DOHH2 (cell line): ENCODE data around the gene ADAM10.

Experiments used
- H3F3A ChIP-seq: fragments of 200-600 bp; sonication (generic), shearing (Covaris generic); 2 replicates; pipeline ENCODE4 v1.6.0; 2016; ENCODE audit warnings: antibody characterized with exemption, mild to moderate bottlenecking; ENCODE audit not compliant: control insufficient read depth, insufficient read depth
- H3K27ac ChIP-seq: fragments of 200-600 bp; sonication (generic); 2 replicates; pipeline ENCODE4 v1.5.1; 2014; ENCODE audit warnings: low read depth, mild to moderate bottlenecking, low read length, moderate library complexity
- H3K27me3 ChIP-seq: fragments of 200-600 bp; sonication (generic); 2 replicates; pipeline ENCODE4 v1.6.1; 2014; ENCODE audit warnings: mild to moderate bottlenecking, low read length, mixed read lengths; ENCODE audit not compliant: control insufficient read depth
- H3K36me3 ChIP-seq: fragments of 200-600 bp; sonication (generic); 2 replicates; pipeline ENCODE4 v1.6.1; 2014; ENCODE audit warnings: mild to moderate bottlenecking, low read length, moderate library complexity, mixed read lengths; ENCODE audit not compliant: control insufficient read depth
- H3K4me1 ChIP-seq: fragments of 200-600 bp; sonication (generic); 2 replicates; pipeline ENCODE4 v1.6.1; 2014; ENCODE audit warnings: mild to moderate bottlenecking, low read length, mixed read lengths; ENCODE audit not compliant: control insufficient read depth
- H3K4me2 ChIP-seq: fragments of 200-600 bp; sonication (generic); 2 replicates; pipeline ENCODE4 v1.6.0; 2014; ENCODE audit warnings: mild to moderate bottlenecking, low read length, moderate library complexity
- H3K4me3 ChIP-seq: fragments of 200-600 bp; sonication (generic); 2 replicates; pipeline ENCODE4 v1.5.1; 2014; ENCODE audit warnings: mild to moderate bottlenecking, low read length, mixed read lengths
- H3K79me2 ChIP-seq: fragments of 200-600 bp; sonication (generic); 2 replicates; pipeline ENCODE4 v1.6.1; 2014; ENCODE audit warnings: mild to moderate bottlenecking, low read length, mixed read lengths; ENCODE audit not compliant: control insufficient read depth
- H3K9me2 ChIP-seq: fragments of 200-600 bp; sonication (generic); replicated peaks from 2 replicates; pipeline ENCODE4 v1.6.1; 2014; ENCODE audit warnings: mild to moderate bottlenecking, low read length, mixed read lengths; ENCODE audit not compliant: control insufficient read depth
- H3K9me3 ChIP-seq: fragments of 200-600 bp; sonication (generic); 2 replicates; pipeline ENCODE4 v1.6.1; 2014; ENCODE audit warnings: antibody characterized with exemption, low read length, mixed read lengths; ENCODE audit not compliant: control insufficient read depth, insufficient read depth
- H4K20me1 ChIP-seq: fragments of 200-600 bp; sonication (generic); 2 replicates; pipeline ENCODE4 v1.6.0; 2014; ENCODE audit warnings: low read depth, mild to moderate bottlenecking, antibody characterized with exemption, low read length, moderate library complexity; ENCODE audit not compliant: control insufficient read depth, insufficient read depth
- EZH2phosphoT487 ChIP-seq: fragments of 200-600 bp; sonication (generic); IDR thresholded peaks from 2 replicates; pipeline ENCODE4 v1.6.1; 2017; ENCODE audit warnings: borderline replicate concordance, mild to moderate bottlenecking, antibody characterized with exemption, low read length, moderate library complexity, mixed read lengths
- TF ChIP-seq, protein P1 (sequence below): fragments of 200-600 bp; sonication (generic); IDR thresholded peaks from one replicate; pipeline ENCODE4 v1.5.1; 2014; ENCODE audit warnings: antibody characterized with exemption, mild to moderate bottlenecking, low read depth, low read length; ENCODE audit not compliant: poor library complexity, severe bottlenecking

ADAM10 gene

DNA sequence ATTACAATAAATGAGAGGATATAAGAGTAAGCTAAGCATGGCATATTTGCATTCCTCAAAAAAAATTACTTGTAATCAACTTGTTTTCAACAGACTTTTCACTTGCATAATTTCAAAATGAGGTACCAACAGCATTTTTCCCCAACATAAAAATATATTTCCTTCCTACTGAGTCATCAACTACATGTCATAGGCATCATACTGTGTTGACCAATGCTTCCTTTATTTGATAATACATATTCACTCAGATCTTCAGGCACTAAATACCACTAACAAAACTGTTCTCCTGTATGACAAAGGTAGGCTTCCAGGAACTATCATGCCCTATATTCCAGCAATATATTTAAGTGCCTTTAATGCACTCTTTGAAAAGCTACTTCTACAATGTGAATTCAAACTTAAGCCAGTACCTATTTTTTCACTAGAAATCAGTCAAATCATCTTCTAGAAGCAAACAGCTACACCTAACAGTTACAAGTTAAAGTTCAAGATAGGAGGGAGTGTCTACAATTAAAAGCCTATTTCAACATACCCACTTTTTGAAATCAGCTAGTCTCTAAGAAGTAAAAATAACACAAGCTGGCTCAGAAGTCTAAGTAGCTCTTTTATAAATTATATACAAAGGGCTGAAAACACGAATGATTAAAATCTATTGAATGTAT lies 11.3 kb downstream of the ADAM10 start:
- Histone ChIP-seq H3K79me2 (peaks cover 94% of the 10 kb centered on the region), H3K4me3 (no peak overlapping the region), H3F3A (no peaks in the 10 kb centered on the region), H3K4me2 (no peak overlapping the region), H3K9me2 (no peaks in the 10 kb centered on the region), H3K27me3 (no peaks in the 10 kb centered on the region), H3K27ac (no peak overlapping the region), H3K9me3 (no peaks in the 10 kb centered on the region), H3K4me1 (peaks cover 14% of the 10 kb centered on the region), H3K36me3 (no peaks in the 10 kb centered on the region), H4K20me1 (peaks cover 27% of the 10 kb centered on the region)
- no peak for TF ChIP-seq EZH2phosphoT487
- TF ChIP-seq, protein P1, sequence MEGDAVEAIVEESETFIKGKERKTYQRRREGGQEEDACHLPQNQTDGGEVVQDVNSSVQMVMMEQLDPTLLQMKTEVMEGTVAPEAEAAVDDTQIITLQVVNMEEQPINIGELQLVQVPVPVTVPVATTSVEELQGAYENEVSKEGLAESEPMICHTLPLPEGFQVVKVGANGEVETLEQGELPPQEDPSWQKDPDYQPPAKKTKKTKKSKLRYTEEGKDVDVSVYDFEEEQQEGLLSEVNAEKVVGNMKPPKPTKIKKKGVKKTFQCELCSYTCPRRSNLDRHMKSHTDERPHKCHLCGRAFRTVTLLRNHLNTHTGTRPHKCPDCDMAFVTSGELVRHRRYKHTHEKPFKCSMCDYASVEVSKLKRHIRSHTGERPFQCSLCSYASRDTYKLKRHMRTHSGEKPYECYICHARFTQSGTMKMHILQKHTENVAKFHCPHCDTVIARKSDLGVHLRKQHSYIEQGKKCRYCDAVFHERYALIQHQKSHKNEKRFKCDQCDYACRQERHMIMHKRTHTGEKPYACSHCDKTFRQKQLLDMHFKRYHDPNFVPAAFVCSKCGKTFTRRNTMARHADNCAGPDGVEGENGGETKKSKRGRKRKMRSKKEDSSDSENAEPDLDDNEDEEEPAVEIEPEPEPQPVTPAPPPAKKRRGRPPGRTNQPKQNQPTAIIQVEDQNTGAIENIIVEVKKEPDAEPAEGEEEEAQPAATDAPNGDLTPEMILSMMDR, result no peak

DNA sequence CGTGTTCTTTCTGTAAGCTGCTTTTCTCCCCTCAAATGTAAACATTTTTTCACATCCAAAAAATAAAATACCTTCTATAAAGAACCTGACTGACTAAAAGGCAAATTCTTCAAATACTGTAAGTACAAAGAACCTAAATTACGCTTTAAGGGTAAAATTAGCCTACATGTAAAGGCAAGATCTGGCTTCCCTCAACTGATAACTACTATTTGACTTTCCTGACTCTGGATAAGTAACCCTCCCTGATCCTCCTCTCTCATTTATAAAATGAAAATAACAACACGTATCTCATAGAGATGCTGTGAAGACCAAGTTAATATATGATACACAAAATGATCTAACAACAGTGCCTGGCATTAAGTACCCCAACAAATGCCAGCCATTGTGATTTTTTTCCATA lies 12.2 kb downstream of the ADAM10 start:
- no peaks in the 10 kb centered on the region for H3K27me3 ChIP-seq
- no peak overlapping the region for H3K4me3 ChIP-seq
- H3K79me2 ChIP-seq, result peaks cover 94% of the 10 kb centered on the region
- H3K4me1 ChIP-seq, result peaks cover 14% of the 10 kb centered on the region
- H3F3A ChIP-seq, result no peaks in the 10 kb centered on the region
- no peaks in the 10 kb centered on the region for H3K36me3 ChIP-seq
- H3K27ac ChIP-seq, result no peak overlapping the region
- no peaks in the 10 kb centered on the region for H3K9me2 ChIP-seq
- no peak for TF ChIP-seq EZH2phosphoT487
- TF ChIP-seq, protein P1, result no peak
- peaks cover 27% of the 10 kb centered on the region for H4K20me1 ChIP-seq
- H3K4me2 ChIP-seq, result no peak overlapping the region
- H3K9me3 ChIP-seq, result no peaks in the 10 kb centered on the region

DNA sequence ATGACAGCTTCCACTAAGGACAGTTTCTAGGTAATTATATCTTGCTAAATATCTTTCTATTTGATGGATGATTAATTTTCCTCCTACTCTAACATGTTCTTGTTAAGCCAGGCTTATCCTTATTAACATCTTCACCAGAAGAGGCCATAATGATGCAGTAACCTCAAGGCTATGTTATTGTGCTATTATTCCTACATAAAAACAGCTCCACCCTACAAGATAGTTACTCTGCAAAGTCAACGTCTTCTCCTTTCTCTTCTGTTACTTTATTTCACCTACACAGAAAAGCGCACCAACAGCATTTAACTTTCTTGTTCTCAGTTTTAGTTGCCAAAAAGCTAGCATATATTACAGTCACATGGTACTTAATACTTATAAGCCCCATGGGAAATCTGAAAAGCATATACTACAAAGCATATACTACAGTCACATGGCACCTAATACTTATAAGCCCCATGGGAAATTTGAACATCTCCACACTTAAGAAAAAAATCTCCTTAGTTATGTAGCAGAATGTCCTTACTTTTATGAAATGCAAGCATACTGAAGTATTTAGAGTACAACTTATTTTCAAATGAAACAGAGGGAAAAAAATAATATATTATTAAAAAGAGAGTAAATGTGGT lies 13.4 kb downstream of the ADAM10 start:
- no peaks in the 10 kb centered on the region for H3F3A ChIP-seq
- peaks cover 94% of the 10 kb centered on the region for H3K79me2 ChIP-seq
- peaks cover 7% of the 10 kb centered on the region for H3K4me1 ChIP-seq
- TF ChIP-seq EZH2phosphoT487, result no peak
- TF ChIP-seq, protein P1, result no peak
- no peaks in the 10 kb centered on the region for H3K27me3 ChIP-seq
- no peak overlapping the region for H3K4me2 ChIP-seq
- H3K36me3 ChIP-seq, result no peaks in the 10 kb centered on the region
- peaks cover 19% of the 10 kb centered on the region for H4K20me1 ChIP-seq
- no peaks in the 10 kb centered on the region for H3K9me3 ChIP-seq
- H3K9me2 ChIP-seq, result no peaks in the 10 kb centered on the region
- no peak overlapping the region for H3K4me3 ChIP-seq
- no peak overlapping the region for H3K27ac ChIP-seq
